GM03348 (cell line): ENCODE data around the gene DCAF10.
A peak's percentile ranks its signal among the peaks of the same experiment; 100 is the strongest.
"Not testable (repeated sequence)": the region's sequence is repeated elsewhere in the genome, so short reads cannot be mapped to it uniquely, and the experiment has no call there.

ENCODE experiments used
- DNase-seq: peaks from one replicate; pipeline ENCODE4 v3.0.0; 2012; ENCODE audit warnings: low spot score

Gene DCAF10

DNA sequence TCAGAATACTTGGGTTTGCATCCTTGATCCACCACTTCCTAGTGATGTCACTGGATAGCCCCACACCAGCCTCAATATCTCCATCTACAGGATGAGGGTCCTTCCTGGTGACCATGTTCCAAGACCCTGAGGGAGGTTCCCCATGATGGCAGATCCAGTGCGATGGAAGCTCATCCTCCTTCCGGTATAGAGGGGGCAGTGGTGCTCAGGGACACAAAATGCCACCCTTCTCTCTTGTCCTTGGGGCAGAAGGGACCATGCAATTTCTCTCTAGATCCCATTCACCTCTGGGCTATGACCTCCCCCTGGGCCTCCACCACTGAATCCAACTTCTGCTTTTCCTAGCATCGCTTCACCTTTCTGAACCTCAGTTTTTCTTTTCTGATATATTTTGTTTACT is 108.7 kb downstream of the DCAF10 start:
- no peak for DNase-seq

GRCh38 chr9:37909836-37910235 is 109.2 kb downstream of the DCAF10 start:
- not testable (repeated sequence) for DNase-seq

DNA sequence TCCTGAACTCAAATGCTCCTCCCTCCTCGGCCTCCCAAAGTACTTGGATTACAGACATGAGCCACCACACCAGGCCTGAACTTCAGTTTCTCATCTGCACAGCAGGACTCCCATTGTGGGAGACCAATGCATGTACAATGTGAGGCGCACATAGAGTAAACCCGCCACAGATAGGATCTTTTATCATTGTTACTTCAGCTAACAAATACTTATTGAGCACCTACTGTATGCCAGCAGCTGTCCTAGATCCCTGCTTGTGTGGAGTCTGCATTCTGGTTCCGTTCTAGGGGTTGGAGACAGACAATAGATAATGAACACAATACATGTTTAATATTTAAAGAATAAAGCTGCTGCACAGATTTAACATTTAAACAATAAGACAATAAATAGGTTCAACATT is 109.7 kb downstream of the DCAF10 start:
- no peak for DNase-seq

- no peak for DNase-seq
Observed at GRCh38 chr9:37911271-37911681, 110.7 kb downstream of the DCAF10 start.

GRCh38 chr9:37913480-37914153 is 113.0 kb downstream of the DCAF10 start:
- peak; percentile 86 for DNase-seq

GRCh38 chr9:37914154-37914551 is 113.6 kb downstream of the DCAF10 start:
- DNase-seq, result no peak

GRCh38 chr9:37914701-37915358 is 114.2 kb downstream of the DCAF10 start:
- DNase-seq, result no peak

GRCh38 chr9:37915911-37916470 is 115.4 kb downstream of the DCAF10 start:
- DNase-seq, result no peak

GRCh38 chr9:37916471-37917312 is 116.1 kb downstream of the DCAF10 start:
- DNase-seq, result no peak
